22Rv1 (cell line): ENCODE results near the gene ABCA8.
"Not testable (repeated sequence)": the region's sequence is repeated elsewhere in the genome, so short reads cannot be mapped to it uniquely, and the experiment has no call there.

ENCODE experiments used
- H3K27ac ChIP-seq: fragments of 450-650 bp; 2 replicates; pipeline ENCODE4 v1.5.1; 2017
- CTCF ChIP-seq: fragments of 450-650 bp; IDR thresholded peaks from 2 replicates; pipeline ENCODE4 v1.5.1; 2017; ENCODE audit warnings: mild to moderate bottlenecking
- ZFX ChIP-seq: fragments of 450-650 bp; IDR thresholded peaks from 2 replicates; pipeline ENCODE4 v1.6.1; 2017; ENCODE audit warnings: antibody characterized with exemption, borderline replicate concordance

The ABCA8 gene

GRCh38 chr17:68972119-68972704, 17.0 kb upstream of the ABCA8 start:
- TF ChIP-seq CTCF (peak; percentile 71), ZFX (no peak)
- H3K27ac ChIP-seq = no peak overlapping the region

GRCh38 chr17:68969101-68969500, 13.9 kb upstream of the ABCA8 start:
- no peak for TF ChIP-seq ZFX
- H3K27ac ChIP-seq = no peak overlapping the region

- TF ChIP-seq CTCF = no peak
- TF ChIP-seq ZFX = no peak
- H3K27ac ChIP-seq = no peak overlapping the region
Measured at GRCh38 chr17:68963958-68964357, 8.8 kb upstream of the ABCA8 start.

- TF ChIP-seq CTCF (no peak), ZFX (no peak)
- H3K27ac ChIP-seq = no peak overlapping the region
Measured at GRCh38 chr17:68961214-68961882, 6.2 kb upstream of the ABCA8 start.

GRCh38 chr17:68959117-68959516, 3.9 kb upstream of the ABCA8 start:
- H3K27ac ChIP-seq = not testable (repeated sequence)

GRCh38 chr17:68957944-68958343, 2.8 kb upstream of the ABCA8 start:
- H3K27ac ChIP-seq = no peak overlapping the region
- no peak for TF ChIP-seq CTCF
- no peak for TF ChIP-seq ZFX

GRCh38 chr17:68954146-68954896, 871 bp downstream of the ABCA8 start:
- TF ChIP-seq ZFX = no peak
- H3K27ac ChIP-seq = no peak overlapping the region

GRCh38 chr17:68953340-68953997, 1.7 kb downstream of the ABCA8 start:
- no peak for TF ChIP-seq CTCF
- no peak for TF ChIP-seq ZFX
- H3K27ac ChIP-seq = no peak overlapping the region
